ENCODE results near the gene CP.
"Not testable (repeated sequence)": the region's sequence is repeated elsewhere in the genome, so short reads cannot be mapped to it uniquely, and the experiment has no call there.

Gene CP

GRCh38 chr3:149227591-149228268 lies 6.1 kb upstream of the CP start:
- no peak for DNase-seq (ENCODE audit: low spot score)

GRCh38 chr3:149226776-149227175 lies 5.1 kb upstream of the CP start:
- DNase-seq (ENCODE audit: low spot score) = no peak

- DNase-seq (ENCODE audit: low spot score) = no peak
Measured at GRCh38 chr3:149224736-149225594, 3.3 kb upstream of the CP start.

- DNase-seq (ENCODE audit: low spot score) = no peak
Measured at GRCh38 chr3:149223461-149223820, 1.8 kb upstream of the CP start.

- not testable (repeated sequence) for DNase-seq (ENCODE audit: low spot score)
Measured at GRCh38 chr3:149219380-149220121, 2.1 kb downstream of the CP start.

GRCh38 chr3:149217347-149217746 lies 4.3 kb downstream of the CP start:
- DNase-seq (ENCODE audit: low spot score) = no peak

GRCh38 chr3:149216193-149216869 lies 5.3 kb downstream of the CP start:
- no peak for DNase-seq (ENCODE audit: low spot score)

GRCh38 chr3:149215515-149215914 lies 6.1 kb downstream of the CP start:
- no peak for DNase-seq (ENCODE audit: low spot score)

- no peak for DNase-seq (ENCODE audit: low spot score)
Measured at GRCh38 chr3:149214702-149215101, 6.9 kb downstream of the CP start.

- DNase-seq (ENCODE audit: low spot score) = no peak
Measured at GRCh38 chr3:149212386-149212785, 9.2 kb downstream of the CP start.

- no peak for DNase-seq (ENCODE audit: low spot score)
Measured at GRCh38 chr3:149209431-149209830, 12.2 kb downstream of the CP start.

- no peak for DNase-seq (ENCODE audit: low spot score)
Measured at GRCh38 chr3:149207475-149207874, 14.2 kb downstream of the CP start.

GRCh38 chr3:149204390-149204991 lies 17.1 kb downstream of the CP start:
- no peak for DNase-seq (ENCODE audit: low spot score)

GRCh38 chr3:149203758-149204157 lies 17.9 kb downstream of the CP start:
- DNase-seq (ENCODE audit: low spot score) = peak; percentile 56

GRCh38 chr3:149199474-149199873 lies 22.2 kb downstream of the CP start:
- DNase-seq (ENCODE audit: low spot score) = no peak

- DNase-seq (ENCODE audit: low spot score) = no peak
Measured at GRCh38 chr3:149198611-149199010, 23.0 kb downstream of the CP start.

GRCh38 chr3:149197669-149198068 lies 24.0 kb downstream of the CP start:
- no peak for DNase-seq (ENCODE audit: low spot score)

- not testable (repeated sequence) for DNase-seq (ENCODE audit: low spot score)
Measured at GRCh38 chr3:149196805-149197592, 24.6 kb downstream of the CP start.

- no peak for DNase-seq (ENCODE audit: low spot score)
Measured at GRCh38 chr3:149195221-149195620, 26.4 kb downstream of the CP start.

GRCh38 chr3:149188494-149188893 lies 33.1 kb downstream of the CP start:
- no peak for DNase-seq (ENCODE audit: low spot score)

GRCh38 chr3:149186721-149187120 lies 34.9 kb downstream of the CP start:
- no peak for DNase-seq (ENCODE audit: low spot score)

All from germinal center (tissue), 1 donor.